GM18873 (cell line): Measurements from ENCODE around the gene VAC14.

Source experiments
- ATAC-seq: cut with Tn5 transposase; IDR thresholded peaks from one replicate; pipeline ENCODE4 v1.9.1; 2021; ENCODE audit warnings: mild to moderate bottlenecking, moderate library complexity, moderate number of reproducible peaks; ENCODE audit not compliant: unreplicated experiment, low FRiP score

Gene VAC14

GRCh38 chr16:70729292-70729691, 71.7 kb downstream of the VAC14 start:
- no peak for ATAC-seq

GRCh38 chr16:70728150-70728549, 72.8 kb downstream of the VAC14 start:
- ATAC-seq, result no peak

GRCh38 chr16:70726892-70727361, 74.0 kb downstream of the VAC14 start:
- ATAC-seq, result no peak

- ATAC-seq, result no peak
Observed at GRCh38 chr16:70725912-70726828, 74.8 kb downstream of the VAC14 start.

- ATAC-seq, result no peak
Observed at GRCh38 chr16:70725024-70725911, 75.7 kb downstream of the VAC14 start.

- no peak for ATAC-seq
Observed at GRCh38 chr16:70724146-70725023, 76.6 kb downstream of the VAC14 start.

GRCh38 chr16:70723740-70724145, 77.2 kb downstream of the VAC14 start:
- ATAC-seq, result no peak

- no peak for ATAC-seq
Observed at GRCh38 chr16:70721202-70721963, 79.6 kb downstream of the VAC14 start.

- ATAC-seq, result no peak
Observed at GRCh38 chr16:70720425-70721201, 80.3 kb downstream of the VAC14 start.

- no peak for ATAC-seq
Observed at GRCh38 chr16:70717065-70717464, 83.9 kb downstream of the VAC14 start.

- ATAC-seq, result no peak
Observed at GRCh38 chr16:70715860-70716357, 85.0 kb downstream of the VAC14 start.

GRCh38 chr16:70715055-70715858, 85.7 kb downstream of the VAC14 start:
- no peak for ATAC-seq

- ATAC-seq, result no peak
Observed at GRCh38 chr16:70714581-70715054, 86.3 kb downstream of the VAC14 start.

GRCh38 chr16:70713824-70714223, 87.1 kb downstream of the VAC14 start:
- no peak for ATAC-seq

GRCh38 chr16:70713342-70713741, 87.6 kb downstream of the VAC14 start:
- ATAC-seq, result no peak

GRCh38 chr16:70712942-70713341, 88.0 kb downstream of the VAC14 start:
- no peak for ATAC-seq

- ATAC-seq, result no peak
Observed at GRCh38 chr16:70712359-70712758, 88.6 kb downstream of the VAC14 start.
